Bronchial epithelial cell (primary cell): Measurements from ENCODE around the gene REPIN1. TPM values are rescaled to one million over a fixed set of nuclear protein-coding genes. Genes with fewer than 3 reads are reported as not detected.

Experiments
- DNase-seq: peaks from one replicate; pipeline ENCODE4 v3.0.0-alpha.2; 2010; ENCODE audit warnings: low read depth
- FAIRE-seq: peaks from 2 replicates; lab custom pipeline; 2011; peaks lifted over from hg19 to GRCh38; lab: Jason Lieb, UNC
- H3K27me3 ChIP-seq: 2 replicates; pipeline ENCODE4 v1.5.1; 2011; ENCODE audit warnings: low read length; ENCODE audit not compliant: control insufficient read depth, insufficient read depth
- H3K36me3 ChIP-seq: 2 replicates; pipeline ENCODE4 v1.5.1; 2011; ENCODE audit warnings: low read length; ENCODE audit not compliant: control insufficient read depth, insufficient read depth
- H3K4me3 ChIP-seq: 2 replicates; pipeline ENCODE4 v1.5.1; 2011; ENCODE audit warnings: mild to moderate bottlenecking, low read depth, low read length, control low read depth
- CTCF ChIP-seq: IDR thresholded peaks from 2 replicates; pipeline ENCODE4 v1.5.1; 2011; ENCODE audit warnings: mild to moderate bottlenecking, moderate library complexity, low read length, control low read depth, inconsistent platforms; ENCODE audit not compliant: insufficient read depth, severe bottlenecking
- total RNA-seq: library from RNA; depleted of rRNA; stranded (reverse); fragments of >200 nt; gene quantifications from 2 replicates; pipeline ENCODE4 v1.2.1, GENCODE V29; 2014

Gene REPIN1
- total RNA-seq, 1 donor from 2014 or later = 26.1 TPM

GRCh38 chr7:150342121-150342408 lies 26.6 kb upstream of the REPIN1 start:
- peaks cover 23% of the 10 kb centered on the region for H3K27me3 ChIP-seq
- H3K4me3 ChIP-seq = no peak overlapping the region
- peak; percentile 13 for FAIRE-seq
- H3K36me3 ChIP-seq = no peaks in the 10 kb centered on the region
- DNase-seq = no peak
- TF ChIP-seq CTCF = no peak

DNA sequence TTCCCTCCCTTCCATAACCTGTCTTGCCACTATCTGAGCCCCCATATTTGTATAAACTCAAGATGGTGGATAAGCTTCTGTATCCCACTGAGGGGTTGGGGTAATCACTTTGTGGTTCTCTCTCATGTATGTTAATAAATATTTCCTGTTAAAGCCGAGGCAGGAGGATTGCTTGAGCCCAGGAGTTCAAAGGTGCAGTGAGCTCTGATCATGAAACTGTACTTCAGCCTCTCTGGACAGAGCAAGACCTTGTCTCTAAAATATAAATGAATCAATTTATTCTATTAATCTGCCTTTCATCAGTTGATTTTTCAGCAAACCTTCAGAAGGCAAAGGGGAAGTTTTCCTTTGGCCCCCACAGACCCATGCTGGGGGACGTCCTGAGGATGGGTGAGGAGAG lies 25.4 kb upstream of the REPIN1 start:
- DNase-seq (no peak), FAIRE-seq (no peak)
- TF ChIP-seq CTCF = no peak
- no peaks in the 10 kb centered on the region for H3K36me3 ChIP-seq
- H3K27me3 ChIP-seq = peaks cover 23% of the 10 kb centered on the region
- H3K4me3 ChIP-seq = no peak overlapping the region

- Histone ChIP-seq H3K4me3 (no peak overlapping the region), H3K36me3 (no peaks in the 10 kb centered on the region), H3K27me3 (peaks cover 23% of the 10 kb centered on the region)
- no peak for FAIRE-seq
- DNase-seq = no peak
- TF ChIP-seq CTCF = no peak
Observed at GRCh38 chr7:150344299-150344698, 24.3 kb upstream of the REPIN1 start.

GRCh38 chr7:150345012-150345411 lies 23.6 kb upstream of the REPIN1 start:
- no peak for DNase-seq
- Histone ChIP-seq H3K36me3 (no peaks in the 10 kb centered on the region), H3K27me3 (peaks cover 23% of the 10 kb centered on the region), H3K4me3 (no peak overlapping the region)
- TF ChIP-seq CTCF = no peak
- FAIRE-seq = no peak

- Histone ChIP-seq H3K27me3 (peaks cover 13% of the 10 kb centered on the region), H3K36me3 (no peaks in the 10 kb centered on the region), H3K4me3 (no peak overlapping the region)
- TF ChIP-seq CTCF = no peak
- FAIRE-seq (no peak), DNase-seq (no peak)
Observed at GRCh38 chr7:150346922-150347321, 21.7 kb upstream of the REPIN1 start.

DNA sequence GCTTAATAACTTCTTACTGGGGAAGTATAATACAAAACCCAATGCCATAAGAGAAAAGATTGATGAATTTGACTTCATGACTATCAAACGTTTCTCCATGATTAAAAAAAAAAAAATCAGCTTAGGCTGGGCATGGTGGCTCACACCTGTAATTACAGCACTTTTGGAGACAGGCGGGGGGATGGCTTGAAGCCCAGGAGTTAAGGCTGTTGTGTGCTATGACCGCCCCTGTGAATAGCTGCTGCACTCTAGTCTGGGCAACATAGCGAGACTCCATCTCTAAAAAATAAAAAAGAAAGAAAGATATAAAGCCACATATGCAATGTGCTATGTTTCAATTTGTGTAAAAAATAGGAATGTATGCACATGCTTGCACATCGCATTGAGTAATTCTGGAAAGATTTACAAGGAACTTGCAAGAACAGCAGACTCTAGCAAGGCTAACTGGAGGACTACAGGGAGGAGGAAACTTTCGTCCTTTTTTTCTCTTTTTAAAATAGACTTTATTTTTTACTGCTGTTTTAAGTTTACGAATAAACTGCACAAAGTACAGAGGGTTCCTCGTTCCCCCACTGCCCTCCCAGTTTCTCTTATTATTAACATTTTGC lies 16.9 kb upstream of the REPIN1 start:
- FAIRE-seq = no peak
- DNase-seq = no peak
- no peaks in the 10 kb centered on the region for H3K36me3 ChIP-seq
- no peak for TF ChIP-seq CTCF
- H3K27me3 ChIP-seq = no peaks in the 10 kb centered on the region
- no peak overlapping the region for H3K4me3 ChIP-seq
